ENCODE results near the gene ACBD6.

The ACBD6 gene

GRCh38 chr1:180535418-180535999 is 33.1 kb upstream of the ACBD6 start (continued):
- TF ChIP-seq ZNF561 (tag by site-specific recombination; IDR thresholded peaks at IDR 0.05; ENCODE audit: borderline replicate concordance) (no peak), ZBTB10 (tag by site-specific recombination; IDR thresholded peaks at IDR 0.05) (no peak), ZNF292 (tag by site-specific recombination; IDR thresholded peaks at IDR 0.05; ENCODE audit: borderline replicate concordance, low read depth) (no peak), ZNF121 (tag by site-specific recombination; IDR thresholded peaks at IDR 0.05) (no peak), ZNF133 (tag by site-specific recombination; IDR thresholded peaks at IDR 0.05) (no peak)

- Histone ChIP-seq H3K4me1 (ENCODE audit: control insufficient read depth, insufficient read depth, low read length) (no peaks in the 10 kb centered on the region), H3K27ac (ENCODE audit: extremely low read depth, low read depth, low read length) (no peak overlapping the region), H3K9me3 (ENCODE audit: control insufficient read depth, insufficient read depth, low read depth, low read length) (no peaks in the 10 kb centered on the region), H3K4me3 (ENCODE audit: low read depth, low read length) (no peak overlapping the region), H3K36me3 (ENCODE audit: control insufficient read depth in 2 of 2, insufficient read depth in 1 of 2, low read length in 2 of 2) (no peaks in the 10 kb centered on the region)
- ChIA-PET CTCF (interaction anchor here (0.7 to 13.3 kb wide), 7 partner anchors 10 to 643 kb away, joined by 3 to 134 read pairs (median 4); no protein-coding TSS in a partner anchor), POLR2A (no interaction called here)
- TF ChIP-seq ZNF639 (tag by site-specific recombination; IDR thresholded peaks at IDR 0.05): no peak
- no peak for TF ChIP-seq ZNF621 (tag by site-specific recombination; IDR thresholded peaks at IDR 0.05)
- TF ChIP-seq, protein P1, sequence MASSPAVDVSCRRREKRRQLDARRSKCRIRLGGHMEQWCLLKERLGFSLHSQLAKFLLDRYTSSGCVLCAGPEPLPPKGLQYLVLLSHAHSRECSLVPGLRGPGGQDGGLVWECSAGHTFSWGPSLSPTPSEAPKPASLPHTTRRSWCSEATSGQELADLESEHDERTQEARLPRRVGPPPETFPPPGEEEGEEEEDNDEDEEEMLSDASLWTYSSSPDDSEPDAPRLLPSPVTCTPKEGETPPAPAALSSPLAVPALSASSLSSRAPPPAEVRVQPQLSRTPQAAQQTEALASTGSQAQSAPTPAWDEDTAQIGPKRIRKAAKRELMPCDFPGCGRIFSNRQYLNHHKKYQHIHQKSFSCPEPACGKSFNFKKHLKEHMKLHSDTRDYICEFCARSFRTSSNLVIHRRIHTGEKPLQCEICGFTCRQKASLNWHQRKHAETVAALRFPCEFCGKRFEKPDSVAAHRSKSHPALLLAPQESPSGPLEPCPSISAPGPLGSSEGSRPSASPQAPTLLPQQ (tag by site-specific recombination; IDR thresholded peaks at IDR 0.05): no peak
Observed at GRCh38 chr1:180534214-180534613, 31.8 kb upstream of the ACBD6 start.

DNA sequence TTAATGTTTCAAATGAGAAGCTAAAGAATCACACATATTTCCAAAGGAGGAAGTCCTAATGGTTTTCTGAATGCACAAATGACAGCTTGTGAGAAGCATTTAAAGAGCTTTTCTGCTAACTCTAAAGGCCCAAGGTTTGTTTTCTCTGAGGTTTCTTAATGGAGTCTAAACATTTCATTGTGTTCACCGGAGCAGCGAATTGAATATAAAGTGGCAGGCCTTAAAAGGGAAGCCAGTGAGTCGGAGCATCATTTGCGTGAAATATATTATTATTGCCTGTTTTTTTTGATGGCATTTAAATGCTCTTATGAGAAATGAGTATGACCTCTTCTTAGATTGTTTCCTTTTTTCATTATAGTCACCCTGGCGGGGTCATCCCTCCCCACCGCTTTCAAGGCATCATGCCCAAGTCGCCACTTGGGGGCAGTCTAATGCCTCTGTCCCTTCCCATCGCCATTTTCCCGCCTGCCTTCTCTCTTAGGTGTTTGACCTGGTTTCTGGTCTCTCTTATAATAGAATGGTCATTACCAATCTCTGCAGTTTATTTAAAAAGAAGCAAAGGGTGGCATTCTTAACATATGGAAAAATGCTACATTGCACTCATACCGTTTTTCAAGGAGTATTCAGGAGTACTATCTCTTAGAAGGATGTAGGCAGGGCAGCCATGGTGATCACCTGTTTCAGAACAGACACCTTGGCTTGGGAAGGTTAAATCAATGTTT is 31.1 kb upstream of the ACBD6 start:
- POLR2A ChIA-PET: no interaction called here
- CTCF ChIA-PET: interaction anchor here (0.5 to 13.3 kb wide), 23 partner anchors 8 to 691 kb away, joined by 3 to 134 read pairs (median 3); no protein-coding TSS in a partner anchor
- TF ChIP-seq ZBTB21 (tag by site-specific recombination; IDR thresholded peaks at IDR 0.05): no peak
- no peak for TF ChIP-seq ELK4 (IDR thresholded peaks at IDR 0.05; ENCODE audit: borderline replicate concordance, low read depth, low read length)
- TF ChIP-seq ZNF223 (tag by site-specific recombination; IDR thresholded peaks at IDR 0.05): no peak
- TF ChIP-seq ZFP37 (tag by site-specific recombination; IDR thresholded peaks at IDR 0.05): 0 out of 2 replicates have a peak, but pooled peaks have one; percentile 18
- peak; percentile 95 for TF ChIP-seq ZNF654 (tag by site-specific recombination; IDR thresholded peaks at IDR 0.05; ENCODE audit: low read depth)
- 0 out of 2 replicates have a peak, but pooled peaks have one; percentile 39 for TF ChIP-seq ZEB2 (tag by site-specific recombination; IDR thresholded peaks at IDR 0.05)
- TF ChIP-seq, protein P1 (tag by site-specific recombination; IDR thresholded peaks at IDR 0.05): 0 out of 2 replicates have a peak, but pooled peaks have one; percentile 15
- TF ChIP-seq ZNF501 (tag by site-specific recombination; IDR thresholded peaks at IDR 0.05): 0 out of 2 replicates have a peak, but pooled peaks have one; percentile 66
- TF ChIP-seq ZNF529 (tag by site-specific recombination; IDR thresholded peaks at IDR 0.05; ENCODE audit: insufficient replicate concordance): no peak
- TF ChIP-seq ZNF335 (tag by site-specific recombination; conservative IDR thresholded peaks at IDR 0.05): peak; percentile 59
- TF ChIP-seq, protein P2, sequence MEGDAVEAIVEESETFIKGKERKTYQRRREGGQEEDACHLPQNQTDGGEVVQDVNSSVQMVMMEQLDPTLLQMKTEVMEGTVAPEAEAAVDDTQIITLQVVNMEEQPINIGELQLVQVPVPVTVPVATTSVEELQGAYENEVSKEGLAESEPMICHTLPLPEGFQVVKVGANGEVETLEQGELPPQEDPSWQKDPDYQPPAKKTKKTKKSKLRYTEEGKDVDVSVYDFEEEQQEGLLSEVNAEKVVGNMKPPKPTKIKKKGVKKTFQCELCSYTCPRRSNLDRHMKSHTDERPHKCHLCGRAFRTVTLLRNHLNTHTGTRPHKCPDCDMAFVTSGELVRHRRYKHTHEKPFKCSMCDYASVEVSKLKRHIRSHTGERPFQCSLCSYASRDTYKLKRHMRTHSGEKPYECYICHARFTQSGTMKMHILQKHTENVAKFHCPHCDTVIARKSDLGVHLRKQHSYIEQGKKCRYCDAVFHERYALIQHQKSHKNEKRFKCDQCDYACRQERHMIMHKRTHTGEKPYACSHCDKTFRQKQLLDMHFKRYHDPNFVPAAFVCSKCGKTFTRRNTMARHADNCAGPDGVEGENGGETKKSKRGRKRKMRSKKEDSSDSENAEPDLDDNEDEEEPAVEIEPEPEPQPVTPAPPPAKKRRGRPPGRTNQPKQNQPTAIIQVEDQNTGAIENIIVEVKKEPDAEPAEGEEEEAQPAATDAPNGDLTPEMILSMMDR (tag by site-specific recombination; IDR thresholded peaks at IDR 0.05): 0 out of 2 replicates have a peak, but pooled peaks have one; percentile 7

More for the DNA sequence above, 31.1 kb upstream of the ACBD6 start:
- no peak overlapping the region for H3K27ac ChIP-seq (ENCODE audit: extremely low read depth, low read depth, low read length)
- no peaks in the 10 kb centered on the region for H3K9me3 ChIP-seq (ENCODE audit: control insufficient read depth, insufficient read depth, low read depth, low read length)
- H3K36me3 ChIP-seq (ENCODE audit: control insufficient read depth in 2 of 2, insufficient read depth in 1 of 2, low read length in 2 of 2): no peaks in the 10 kb centered on the region
- no peak overlapping the region for H3K4me3 ChIP-seq (ENCODE audit: low read depth, low read length)
- no peaks in the 10 kb centered on the region for H3K4me1 ChIP-seq (ENCODE audit: control insufficient read depth, insufficient read depth, low read length)

All from HEK293 (cell line).